ENCODE results near the gene TNS1. TPM values are rescaled to one million over a fixed set of nuclear protein-coding genes. Genes with fewer than 3 reads are reported as not detected.

TNS1 gene
- total RNA-seq, 1 donor from 2014 or later = 46.1 TPM

DNA sequence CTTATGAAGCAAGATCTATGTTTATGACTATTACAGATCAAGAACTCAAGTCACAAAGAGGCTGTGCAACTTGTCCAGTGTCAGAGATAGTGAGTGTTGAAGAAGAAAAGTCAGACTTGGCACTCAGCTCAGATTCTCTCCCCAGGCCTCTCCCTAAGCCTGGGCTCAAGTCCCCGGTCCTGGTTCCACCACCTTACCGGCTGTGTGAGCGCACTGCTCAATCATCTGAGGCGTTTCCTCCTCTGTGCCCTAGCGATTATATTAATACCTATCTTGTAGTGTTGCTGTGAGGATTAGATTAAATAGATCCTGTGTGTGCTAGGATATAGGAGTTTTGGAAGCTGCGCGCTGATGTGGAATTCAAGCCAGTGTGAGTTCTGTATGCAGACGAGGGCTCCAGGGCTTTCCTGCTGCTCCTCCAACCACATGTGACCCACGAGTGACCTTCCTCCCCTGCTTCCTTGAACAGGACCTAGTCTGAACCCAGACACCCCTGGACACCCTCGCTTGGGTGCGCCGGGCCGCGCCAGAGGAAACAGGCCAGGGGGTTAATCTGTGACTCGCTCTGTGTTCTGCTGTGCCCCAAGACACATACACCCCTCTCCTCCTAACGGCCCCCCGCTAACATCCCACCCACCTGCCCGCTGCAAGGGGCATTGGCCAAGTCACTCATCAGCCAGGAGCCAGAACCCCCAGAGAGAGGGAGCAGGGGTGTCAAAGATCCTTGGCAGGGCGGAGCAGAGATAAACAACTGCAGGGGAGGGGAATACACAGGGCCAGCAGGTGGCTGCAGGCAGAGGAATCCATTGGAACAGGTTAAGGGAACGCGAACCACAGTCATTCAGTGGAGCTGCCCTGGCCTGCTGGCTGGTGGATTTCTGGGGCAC, 38.3 kb downstream of the TNS1 start:
- DNase-seq (ENCODE audit: extremely low read depth, low read depth, low spot score) = no peak

DNA sequence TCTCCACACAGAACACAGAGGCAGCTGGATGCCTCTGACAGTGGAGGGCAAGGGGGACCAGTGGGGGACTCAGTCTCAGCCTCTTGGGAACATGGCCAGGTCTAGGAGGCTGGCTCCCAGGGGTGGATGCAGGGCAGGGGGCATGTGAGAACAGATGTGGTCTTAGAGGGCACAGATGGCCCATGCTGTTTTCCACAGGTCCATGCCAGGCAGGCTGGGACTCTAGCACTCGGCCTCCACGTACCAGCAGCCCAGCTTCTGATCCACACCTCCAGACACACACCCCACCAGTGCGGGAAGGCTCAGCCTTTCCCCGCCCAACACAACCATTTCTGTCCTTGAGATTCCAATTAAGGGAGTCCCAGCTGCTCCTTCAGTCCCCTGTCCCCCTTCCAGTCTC, 42.4 kb downstream of the TNS1 start:
- DNase-seq (ENCODE audit: extremely low read depth, low read depth, low spot score) = no peak

DNA sequence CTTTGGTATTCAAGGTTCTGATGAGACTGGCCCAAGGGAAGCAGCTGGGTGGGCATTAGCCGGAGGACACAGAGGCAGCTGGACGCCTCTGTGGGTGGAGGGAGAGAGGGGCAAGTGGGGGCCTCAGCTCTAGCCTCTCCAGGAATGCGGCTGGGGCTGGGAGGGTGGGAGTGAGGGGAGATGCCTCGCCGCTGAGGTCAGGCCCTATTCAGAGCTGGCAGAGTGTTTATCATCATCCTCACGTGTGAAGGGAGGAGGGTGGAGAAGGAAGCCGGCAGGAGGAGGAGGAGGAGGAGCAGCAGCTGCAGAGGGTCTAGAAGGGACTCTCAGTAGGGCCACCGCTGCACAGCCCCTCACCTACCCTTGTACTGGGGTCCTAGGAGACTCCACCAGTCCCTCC, 43.1 kb downstream of the TNS1 start:
- DNase-seq (ENCODE audit: extremely low read depth, low read depth, low spot score) = no peak

DNA sequence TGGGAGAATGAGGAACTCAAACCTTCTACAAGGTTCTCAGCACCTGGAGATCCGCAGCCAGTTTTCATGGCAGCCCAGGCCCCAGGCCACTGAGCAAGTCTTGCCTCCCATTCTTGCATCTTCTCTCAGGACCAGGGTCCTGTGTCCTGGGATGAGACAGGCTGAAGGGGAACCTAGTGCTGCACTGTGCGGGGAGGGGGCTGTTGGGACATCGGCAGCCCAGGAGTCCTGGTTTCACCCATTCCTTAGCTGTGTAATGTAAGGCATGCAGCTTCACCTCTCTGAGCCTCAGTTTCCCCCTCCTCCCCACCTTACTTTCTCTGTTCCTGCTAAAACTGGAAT, 43.9 kb downstream of the TNS1 start:
- no peak for DNase-seq (ENCODE audit: extremely low read depth, low read depth, low spot score)

DNA sequence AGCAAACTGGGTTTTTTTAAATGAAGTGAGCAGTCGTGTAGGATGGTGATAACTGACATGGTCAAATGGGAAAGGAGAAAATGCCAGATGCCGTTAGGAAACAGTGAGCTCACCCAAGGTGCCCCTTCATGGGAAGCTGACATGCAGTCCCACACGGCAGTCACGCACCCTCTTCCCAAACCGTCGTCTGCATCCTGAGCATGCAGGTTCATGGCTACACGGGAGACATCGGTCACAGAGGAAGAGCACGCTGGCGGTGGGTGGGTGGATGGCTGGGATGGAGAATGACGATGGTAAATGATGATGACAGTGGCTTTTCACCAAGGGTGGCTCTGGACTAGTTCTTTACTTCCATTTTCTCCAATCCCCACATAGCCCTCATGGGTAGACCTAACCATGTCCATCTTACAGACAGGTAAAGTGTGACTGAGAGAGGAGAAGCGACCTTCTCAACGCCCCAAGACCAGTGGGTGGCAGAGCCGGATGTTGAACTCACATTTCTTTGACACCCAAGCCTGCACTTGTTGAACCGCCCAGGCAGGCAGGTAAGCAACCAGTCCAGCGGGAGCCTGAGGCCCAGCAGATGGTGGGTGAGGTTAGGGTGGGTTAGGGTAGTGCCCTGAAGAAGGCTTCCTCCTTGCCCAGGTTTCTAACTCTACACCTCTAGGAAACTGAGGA, 44.5 kb downstream of the TNS1 start:
- DNase-seq (ENCODE audit: extremely low read depth, low read depth, low spot score) = no peak

DNA sequence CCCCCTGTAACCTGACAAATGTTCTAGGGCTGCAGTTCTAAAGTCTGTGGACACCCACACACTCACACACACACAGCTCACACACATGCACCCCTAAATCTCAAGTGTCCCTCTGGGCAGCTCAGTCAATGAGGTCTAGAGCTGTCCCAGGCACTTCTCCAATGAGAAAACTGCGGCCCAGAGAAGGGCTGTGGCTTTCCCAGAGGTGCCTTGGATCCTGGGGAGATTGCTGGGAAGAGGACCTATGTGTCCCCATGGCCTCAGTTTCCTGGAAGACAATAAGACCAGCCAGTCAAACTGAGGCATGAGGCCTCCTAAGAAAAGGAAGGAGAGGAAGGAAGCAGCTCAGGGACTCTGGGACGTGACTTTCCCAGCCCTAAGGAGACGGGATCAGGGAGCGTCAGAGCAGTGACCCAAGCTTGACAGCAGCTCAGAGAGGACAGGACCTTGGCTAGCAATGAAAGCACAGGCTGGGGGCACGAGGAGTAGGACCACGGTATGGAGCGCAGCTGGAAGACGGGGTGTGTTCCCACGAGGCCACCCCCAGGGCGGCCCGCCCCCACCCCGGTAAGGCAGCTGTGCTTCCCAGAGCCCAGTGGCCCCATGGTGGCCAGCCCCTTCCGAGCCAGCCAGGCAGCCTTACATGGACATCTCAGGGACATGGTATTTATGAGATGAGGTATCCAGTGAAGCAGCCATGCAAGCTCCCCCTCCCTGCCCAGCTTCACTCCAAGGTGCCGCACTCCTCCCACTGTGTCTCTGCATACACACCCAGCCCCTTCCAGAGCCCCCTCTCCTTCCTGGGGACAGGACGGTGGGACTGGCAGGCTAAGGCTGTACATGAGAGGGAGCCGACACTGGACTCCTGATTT, 46.0 kb downstream of the TNS1 start:
- no peak for DNase-seq (ENCODE audit: extremely low read depth, low read depth, low spot score)

DNA sequence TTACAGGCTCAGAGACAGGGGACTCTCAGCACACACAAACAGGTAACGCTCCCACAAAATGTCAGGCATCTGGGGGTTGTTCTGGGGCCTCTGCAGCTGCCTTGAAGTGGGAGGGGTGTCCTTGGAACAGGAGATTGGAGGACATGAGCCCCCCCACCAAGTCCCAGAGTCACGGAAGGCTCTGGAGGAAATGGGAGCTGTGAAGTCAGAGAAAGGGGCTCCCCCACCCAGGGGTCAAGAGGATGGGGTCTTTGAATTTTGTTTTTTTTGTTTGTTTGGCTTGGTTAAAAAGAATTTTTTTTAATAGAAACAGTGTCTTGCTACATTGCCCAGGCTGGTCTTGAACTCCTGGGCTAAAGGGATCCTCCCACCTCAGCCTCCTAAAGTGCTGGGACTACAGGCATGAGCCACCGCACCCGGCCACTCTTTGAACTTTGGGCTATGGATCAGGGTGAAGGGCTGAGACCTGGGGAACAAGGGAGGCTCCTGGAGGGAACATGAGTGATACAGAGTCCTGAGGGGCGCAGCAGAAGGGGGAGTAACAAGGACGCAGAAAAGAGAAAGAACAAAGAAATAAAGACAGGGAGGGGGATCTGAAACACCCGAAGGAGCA, 46.8 kb downstream of the TNS1 start:
- no peak for DNase-seq (ENCODE audit: extremely low read depth, low read depth, low spot score)

DNA sequence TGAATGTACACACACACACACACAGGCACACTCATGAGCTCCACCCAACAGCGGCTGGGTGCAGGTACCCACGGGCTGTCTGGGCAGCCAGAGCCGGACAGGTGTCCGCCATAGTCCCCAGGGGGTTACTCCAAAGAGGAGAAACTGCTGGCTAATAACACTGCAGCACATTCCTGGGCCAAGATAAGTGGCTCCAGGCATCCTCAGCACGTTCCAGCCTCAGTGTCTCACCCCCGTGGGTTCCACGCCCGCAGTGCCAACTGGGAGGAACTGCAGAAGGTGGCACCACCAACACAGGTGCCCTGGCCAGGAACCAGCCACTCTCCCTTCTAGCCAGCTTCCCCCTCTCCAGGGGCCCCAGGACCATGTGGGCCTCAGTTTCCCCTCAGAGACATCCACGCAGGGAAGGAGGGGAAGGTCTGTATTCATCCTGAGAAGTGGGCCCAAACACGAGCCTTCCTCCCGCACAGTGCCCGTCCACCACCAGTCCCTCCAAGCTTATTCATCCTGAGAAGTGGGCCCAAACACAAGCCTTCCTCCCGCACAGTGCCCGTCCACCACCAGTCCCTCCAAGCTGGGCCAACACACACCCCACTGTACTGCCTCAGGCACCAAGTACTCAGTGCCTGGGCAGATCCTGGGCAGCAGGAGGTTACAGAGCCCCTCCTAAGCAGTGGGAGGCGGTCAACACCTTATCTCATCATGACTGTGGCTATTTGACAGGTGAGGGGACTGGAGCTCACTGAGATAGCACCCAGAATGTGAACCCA, 47.6 kb downstream of the TNS1 start:
- DNase-seq (ENCODE audit: extremely low read depth, low read depth, low spot score) = no peak

DNA sequence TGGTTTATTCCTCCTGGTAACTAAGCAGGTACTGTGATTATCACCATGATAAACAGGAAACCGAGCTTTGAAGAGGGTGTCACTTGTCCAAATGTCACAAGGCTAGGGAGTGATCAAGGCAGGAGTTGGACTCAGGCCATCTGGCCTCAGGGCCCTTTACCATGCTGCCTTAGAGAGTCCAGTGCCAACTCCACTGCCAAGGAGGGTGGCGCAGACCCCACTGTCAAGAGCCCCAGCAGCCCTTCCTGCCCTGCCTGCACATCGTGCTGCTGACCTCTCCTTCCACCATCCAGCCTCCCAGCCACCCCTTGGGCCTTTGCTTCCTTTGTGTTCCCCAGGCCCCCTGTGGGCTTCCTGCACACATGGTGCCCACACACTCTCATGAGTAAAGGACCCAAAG, 48.3 kb downstream of the TNS1 start:
- DNase-seq (ENCODE audit: extremely low read depth, low read depth, low spot score) = no peak

DNA sequence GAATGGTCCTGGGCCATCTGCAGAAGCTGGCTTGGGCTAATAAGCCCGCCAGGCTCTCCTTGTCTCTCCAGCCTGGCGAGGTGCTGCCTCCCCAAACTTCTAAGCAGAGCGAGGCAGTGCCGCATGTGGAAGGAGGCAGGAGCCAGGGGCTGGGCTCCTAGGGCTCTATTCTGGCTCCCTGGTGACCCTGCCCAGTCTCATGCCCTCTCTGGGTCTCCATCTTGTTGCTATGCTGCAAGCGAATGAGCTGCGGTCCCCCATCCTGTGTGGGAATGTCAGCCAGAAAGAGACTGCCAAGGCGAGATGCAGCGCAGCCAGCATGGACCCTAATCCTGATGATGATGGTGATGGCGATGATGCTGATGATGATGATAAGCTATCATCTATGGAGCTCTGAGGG, 48.7 kb downstream of the TNS1 start:
- no peak for DNase-seq (ENCODE audit: extremely low read depth, low read depth, low spot score)

DNA sequence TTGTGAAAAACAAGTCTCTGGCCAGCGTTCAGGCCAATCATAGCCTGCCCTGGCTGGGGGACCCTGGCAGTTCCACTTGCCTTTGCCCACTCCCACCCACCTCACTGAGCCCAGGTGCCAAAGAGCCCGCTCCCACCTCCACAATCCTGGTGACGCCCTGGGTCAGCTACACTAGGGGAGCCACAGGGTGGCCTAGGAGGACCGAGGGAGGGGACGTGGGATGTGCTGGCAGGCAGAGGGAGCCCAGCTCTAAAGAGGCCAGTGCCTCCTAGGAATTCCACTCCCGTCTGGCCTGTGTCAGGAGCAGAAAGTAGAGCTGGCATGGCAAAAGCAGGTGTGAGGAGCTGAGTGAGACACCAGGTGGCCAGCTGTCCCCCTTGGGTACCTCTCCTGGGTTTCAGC, 49.3 kb downstream of the TNS1 start:
- no peak for DNase-seq (ENCODE audit: extremely low read depth, low read depth, low spot score)

DNA sequence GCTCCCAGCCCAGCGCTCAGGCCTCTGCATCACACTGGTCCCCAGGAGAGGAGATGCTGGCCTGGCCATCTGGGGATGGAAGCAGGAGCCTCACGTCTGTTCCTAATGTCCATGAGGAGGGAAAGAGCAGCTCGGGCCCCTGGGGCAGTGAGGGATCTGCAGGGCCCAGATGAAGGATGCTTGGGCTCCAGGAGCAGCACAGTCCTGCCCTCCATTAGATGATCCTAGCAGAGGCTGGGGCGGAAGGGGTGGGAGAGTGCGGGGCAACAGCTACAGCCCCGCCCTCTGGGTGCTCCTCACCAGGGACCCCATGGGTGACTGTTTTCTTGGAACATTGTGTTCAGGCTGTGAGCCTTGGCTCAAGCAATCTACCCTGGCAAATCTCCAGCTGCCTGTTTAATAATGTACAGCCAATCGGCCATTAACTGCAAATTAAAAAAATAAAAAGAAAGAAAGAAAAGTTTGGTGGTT, 49.7 kb downstream of the TNS1 start:
- DNase-seq (ENCODE audit: extremely low read depth, low read depth, low spot score) = no peak

DNA sequence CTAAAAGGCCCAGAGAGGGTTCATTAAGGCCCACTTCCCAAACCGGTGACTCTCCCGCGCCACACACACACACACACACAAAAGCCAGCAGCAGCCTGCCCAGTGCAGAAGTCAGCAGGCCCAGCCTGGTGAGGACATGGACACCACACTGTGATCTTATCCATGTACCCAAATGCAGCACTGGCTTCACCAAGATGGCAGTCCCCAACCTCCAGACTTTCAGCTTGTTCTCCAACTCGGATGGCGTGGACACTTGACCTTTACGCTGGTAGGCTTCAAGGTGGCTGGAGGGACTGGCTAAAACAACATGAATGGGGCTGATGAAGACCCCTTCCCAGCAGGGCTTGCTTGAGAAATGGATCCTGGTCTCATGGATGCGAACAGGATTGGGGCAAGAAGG, 50.4 kb downstream of the TNS1 start:
- DNase-seq (ENCODE audit: extremely low read depth, low read depth, low spot score) = no peak

DNA sequence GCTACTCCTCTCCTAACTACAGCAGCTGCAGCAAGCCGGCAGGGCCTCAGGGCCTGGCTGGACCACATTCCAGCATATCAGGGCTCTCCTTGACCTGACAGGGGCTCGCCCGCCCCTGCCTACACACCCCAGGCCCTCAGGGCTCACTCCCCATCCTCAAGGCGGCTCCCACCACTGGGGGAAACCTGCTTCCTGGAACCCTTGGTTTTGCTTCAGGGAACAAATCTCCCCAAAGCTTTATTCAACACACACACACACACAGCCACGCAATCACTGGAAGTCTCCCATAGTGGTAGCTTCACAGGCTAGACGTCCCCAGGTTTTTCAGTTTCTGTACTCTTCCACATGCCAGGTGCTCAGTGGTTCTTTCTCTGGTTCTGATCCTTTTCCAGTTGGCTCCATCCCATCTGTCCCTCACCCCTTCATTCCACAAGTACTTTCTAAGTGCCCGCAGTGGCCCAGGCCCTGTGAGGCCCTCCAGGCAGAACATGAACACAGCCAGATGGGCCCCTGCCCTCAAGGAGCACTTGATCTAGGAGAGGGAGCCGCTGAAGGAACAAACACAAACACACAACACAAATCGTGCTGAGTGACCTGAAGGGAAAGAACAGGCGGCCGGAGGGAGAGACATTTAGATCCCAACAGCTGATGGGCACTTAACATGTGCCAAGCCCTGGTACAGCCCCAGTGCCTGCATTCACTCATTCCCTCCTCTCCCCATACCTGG, 51.1 kb downstream of the TNS1 start:
- DNase-seq (ENCODE audit: extremely low read depth, low read depth, low spot score) = no peak

DNA sequence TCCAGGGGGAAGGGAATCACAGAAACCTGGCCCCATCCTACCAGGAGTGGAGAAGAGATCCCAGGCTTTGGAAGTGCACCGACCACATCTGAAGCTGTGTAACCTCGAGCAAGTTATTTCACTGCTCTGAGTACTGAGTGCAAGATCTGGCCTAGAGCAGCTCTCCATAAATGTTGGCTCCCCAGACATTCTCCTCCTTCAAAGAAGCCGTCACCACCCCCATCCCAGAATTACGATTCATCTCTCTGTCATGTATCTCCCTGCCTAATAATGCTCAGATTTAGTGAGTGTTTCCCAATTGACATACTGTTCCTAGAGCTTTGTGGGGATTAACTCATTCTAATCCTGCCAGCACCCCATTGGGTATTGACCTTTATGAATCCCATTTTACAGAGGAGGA, 51.7 kb downstream of the TNS1 start:
- no peak for DNase-seq (ENCODE audit: extremely low read depth, low read depth, low spot score)

DNA sequence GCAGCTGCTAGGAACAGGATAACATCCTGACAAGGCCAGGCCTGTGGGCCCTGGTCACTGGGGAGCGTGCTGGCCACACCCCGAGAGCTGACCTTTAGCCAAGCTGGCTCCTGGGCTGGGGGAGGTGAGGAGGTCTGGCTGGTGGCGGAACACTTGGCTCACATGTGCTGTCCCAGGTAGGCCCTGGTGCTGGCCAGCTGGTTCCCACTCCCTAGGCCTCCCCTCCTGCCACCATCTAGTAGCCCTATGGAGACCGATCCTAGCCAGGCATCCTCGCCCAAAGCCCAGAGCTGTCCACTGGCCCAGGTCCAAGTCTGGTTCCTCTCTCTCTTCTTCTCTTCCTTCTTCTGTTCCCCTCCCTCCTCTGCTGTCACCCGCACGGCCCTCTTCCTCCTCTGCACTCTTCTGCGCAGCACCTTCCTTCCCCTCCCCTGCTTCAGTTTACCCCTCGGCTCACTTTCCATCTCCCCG, 52.4 kb downstream of the TNS1 start:
- no peak for DNase-seq (ENCODE audit: extremely low read depth, low read depth, low spot score)

DNA sequence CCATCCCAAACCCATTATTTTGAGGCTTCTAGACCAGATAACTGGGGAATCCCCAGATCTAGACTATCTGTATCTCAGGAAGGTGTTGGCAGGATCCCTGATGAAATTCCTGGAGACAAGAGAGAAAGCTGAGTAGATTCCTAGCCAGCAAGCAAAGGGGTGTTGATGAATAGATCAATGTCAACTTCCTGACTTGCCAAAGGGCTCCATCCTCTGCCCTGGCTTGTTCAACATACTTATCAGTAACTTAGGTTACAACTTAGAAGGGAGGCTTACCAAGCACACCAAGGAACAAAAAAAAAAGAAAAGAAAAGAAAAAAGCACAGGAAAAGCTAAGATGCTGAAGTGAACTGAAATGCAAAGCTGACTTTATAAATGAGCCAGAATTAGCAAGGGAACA, 53.3 kb downstream of the TNS1 start:
- DNase-seq (ENCODE audit: extremely low read depth, low read depth, low spot score) = no peak

DNA sequence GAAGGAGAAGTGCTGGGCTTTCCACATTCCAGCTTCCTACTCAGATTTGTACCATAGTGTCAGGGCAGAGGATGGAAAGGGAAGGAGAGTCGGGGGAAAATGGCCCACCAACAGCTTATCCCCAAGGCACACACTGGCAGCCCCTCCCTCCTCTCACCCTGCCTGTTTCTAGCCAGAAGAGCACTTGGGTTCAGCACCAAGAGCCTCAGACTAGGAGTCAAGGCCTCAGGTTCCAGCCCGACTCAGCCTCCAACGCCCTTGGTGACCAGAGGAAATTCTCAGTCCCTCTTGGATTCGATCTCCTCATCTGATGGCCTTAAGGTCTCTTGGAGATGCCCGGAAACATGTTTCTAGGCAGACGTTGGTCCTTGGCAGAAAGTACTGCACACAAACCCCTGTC, 53.9 kb downstream of the TNS1 start:
- no peak for DNase-seq (ENCODE audit: extremely low read depth, low read depth, low spot score)

DNA sequence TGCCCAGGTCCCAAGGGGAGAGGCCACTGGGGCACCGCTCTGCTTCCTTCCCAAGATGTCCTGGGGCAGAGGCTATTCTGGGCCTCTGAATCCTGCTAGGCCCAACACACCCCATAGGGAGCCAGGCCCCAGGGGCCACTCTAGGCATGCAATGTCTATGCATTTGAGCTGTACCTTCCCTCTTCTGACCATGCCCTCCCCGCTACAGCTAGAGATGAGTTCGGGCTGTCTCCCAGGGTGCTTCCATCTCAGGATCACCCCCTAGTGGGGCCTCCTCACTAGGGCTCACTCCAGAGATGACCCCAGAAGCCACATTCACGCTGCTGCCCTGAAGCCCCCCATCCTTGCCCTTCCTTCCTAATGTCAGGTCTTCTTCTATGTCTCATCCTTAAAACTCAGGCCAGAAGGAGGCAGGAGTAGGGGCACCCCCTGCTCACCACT, 54.4 kb downstream of the TNS1 start:
- DNase-seq (ENCODE audit: extremely low read depth, low read depth, low spot score) = no peak
